SKM-1 (cell line): ENCODE results near the gene GTF3C5.
"Not testable (repeated sequence)": the region's sequence is repeated elsewhere in the genome, so short reads cannot be mapped to it uniquely, and the experiment has no call there.

Experiments
- DNase-seq: peaks from one replicate; lab custom pipeline; 2025; ENCODE audit not compliant: unreplicated experiment; lab: John Stamatoyannopoulos, UW

Gene GTF3C5

DNA sequence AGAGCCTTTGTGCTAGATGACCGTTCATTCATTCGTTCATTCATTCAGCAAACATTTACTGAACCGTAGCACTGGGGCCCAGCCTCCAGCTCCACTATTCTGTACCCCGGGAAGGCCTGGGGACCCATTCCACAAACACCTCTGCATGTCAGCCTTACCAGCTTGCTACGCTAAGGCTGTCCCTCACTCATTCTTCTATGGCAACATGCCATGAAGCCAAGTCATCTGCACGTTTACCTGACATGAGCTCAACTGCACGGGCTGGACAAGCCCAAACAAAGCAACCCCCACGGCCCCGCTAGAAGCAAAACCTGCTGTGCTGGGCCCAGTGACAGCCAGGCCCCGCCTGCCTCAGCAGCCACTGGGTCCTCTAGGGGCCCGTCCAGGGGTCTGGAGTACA is 37.0 kb downstream of the GTF3C5 start:
- DNase-seq: no peak

DNA sequence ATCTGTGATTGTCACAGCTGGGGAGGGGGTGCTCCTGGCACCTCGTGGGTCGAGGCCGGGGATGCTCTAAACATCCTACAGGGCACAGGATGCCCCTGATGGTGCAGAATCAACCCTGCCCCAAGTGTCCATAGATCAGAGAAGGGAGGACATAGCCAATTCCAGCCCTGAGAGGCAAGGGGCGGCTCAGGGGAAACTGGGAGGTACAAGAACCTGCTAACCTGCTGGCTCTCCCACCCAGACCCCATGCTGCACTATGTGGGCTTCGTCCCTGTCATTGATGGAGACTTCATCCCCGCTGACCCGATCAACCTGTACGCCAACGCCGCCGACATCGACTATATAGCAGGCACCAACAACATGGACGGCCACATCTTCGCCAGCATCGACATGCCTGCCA is 37.6 kb downstream of the GTF3C5 start:
- not testable (repeated sequence) for DNase-seq

DNA sequence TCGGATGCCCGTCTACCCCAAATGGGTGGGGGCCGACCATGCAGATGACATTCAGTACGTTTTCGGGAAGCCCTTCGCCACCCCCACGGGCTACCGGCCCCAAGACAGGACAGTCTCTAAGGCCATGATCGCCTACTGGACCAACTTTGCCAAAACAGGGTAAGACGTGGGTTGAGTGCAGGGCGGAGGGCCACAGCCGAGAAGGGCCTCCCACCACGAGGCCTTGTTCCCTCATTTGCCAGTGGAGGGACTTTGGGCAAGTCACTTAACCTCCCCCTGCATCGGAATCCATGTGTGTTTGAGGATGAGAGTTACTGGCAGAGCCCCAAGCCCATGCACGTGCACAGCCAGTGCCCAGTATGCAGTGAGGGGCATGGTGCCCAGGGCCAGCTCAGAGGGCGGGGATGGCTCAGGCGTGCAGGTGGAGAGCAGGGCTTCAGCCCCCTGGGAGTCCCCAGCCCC is 39.7 kb downstream of the GTF3C5 start:
- not testable (repeated sequence) for DNase-seq

DNA sequence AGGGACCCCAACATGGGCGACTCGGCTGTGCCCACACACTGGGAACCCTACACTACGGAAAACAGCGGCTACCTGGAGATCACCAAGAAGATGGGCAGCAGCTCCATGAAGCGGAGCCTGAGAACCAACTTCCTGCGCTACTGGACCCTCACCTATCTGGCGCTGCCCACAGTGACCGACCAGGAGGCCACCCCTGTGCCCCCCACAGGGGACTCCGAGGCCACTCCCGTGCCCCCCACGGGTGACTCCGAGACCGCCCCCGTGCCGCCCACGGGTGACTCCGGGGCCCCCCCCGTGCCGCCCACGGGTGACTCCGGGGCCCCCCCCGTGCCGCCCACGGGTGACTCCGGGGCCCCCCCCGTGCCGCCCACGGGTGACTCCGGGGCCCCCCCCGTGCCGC is 40.2 kb downstream of the GTF3C5 start:
- not testable (repeated sequence) for DNase-seq

DNA sequence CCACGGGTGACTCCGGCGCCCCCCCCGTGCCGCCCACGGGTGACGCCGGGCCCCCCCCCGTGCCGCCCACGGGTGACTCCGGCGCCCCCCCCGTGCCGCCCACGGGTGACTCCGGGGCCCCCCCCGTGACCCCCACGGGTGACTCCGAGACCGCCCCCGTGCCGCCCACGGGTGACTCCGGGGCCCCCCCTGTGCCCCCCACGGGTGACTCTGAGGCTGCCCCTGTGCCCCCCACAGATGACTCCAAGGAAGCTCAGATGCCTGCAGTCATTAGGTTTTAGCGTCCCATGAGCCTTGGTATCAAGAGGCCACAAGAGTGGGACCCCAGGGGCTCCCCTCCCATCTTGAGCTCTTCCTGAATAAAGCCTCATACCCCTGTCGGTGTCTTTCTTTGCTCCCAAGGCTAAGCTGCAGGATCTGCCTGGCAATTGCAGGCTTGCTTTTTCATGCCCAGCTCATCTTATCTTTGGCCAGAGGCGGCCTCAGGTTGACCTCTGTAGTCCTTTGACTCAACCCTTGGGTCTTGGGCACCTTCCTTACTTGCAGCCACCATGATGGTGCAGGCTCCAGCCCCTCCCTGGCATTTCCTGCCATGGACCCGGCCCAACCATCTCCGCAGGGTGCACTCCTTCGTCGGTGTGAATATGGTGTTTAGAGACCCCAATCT is 40.8 kb downstream of the GTF3C5 start:
- no peak for DNase-seq

DNA sequence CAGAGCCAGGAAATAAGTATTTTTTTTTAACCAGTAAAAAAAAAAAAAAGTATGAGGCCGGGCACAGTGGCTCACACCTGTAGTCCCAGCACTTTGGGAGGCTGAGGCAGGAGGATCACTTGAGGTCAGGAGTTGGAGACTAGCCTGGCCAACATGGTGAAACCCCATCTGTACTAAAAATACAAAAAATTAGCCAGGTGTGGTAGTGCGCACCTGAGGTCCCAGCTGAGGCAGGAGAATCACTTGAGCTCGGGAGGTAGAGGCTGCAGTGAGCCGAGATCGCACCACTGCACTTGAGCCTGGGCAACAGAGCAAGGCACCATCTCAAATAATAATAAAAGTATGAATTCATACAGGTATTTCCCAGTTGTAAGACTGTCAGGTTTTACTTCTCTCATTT is 41.4 kb downstream of the GTF3C5 start:
- DNase-seq: not testable (repeated sequence)

DNA sequence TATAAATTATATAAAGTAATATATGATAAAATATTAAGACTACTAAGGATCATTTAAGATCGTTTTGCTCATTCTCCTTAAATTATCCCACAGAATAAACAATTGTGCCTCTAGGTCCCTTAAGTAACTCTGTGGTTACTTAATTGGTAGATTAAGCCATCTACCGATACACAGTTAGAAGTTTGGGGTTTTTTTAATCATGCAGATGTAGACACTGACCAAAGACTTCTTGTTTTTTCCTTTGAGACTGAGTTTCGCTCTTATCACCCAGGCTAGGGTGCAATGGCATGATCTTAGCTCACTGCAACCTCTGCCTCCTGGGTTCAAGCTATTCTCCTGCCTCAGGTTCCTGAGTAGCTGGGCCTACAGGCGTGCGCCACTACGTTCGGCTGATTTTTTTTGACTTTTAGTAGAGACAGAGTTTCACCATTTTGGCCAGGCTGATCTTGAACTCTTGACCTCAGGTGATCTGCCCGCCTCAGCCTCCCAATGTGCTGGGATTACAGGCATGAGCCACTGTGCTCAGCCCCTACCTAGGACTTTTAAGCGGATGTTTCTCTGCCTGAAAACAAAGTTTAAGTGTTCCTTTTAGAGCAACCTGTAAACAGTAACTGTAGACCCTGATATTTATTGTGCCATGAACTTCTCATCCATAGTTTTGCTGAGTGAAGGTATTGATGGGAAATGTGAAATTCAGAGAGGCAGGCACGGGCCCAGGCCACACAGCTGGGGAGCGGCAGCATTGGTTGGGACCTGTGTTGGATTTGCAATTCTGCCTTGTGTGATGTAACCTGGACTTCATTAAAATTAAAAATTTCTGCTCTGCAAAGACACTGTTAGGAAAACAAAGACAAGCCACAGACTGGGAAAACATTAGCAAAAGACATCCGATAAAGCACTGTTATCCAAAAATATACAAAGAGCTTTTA is 42.6 kb downstream of the GTF3C5 start:
- no peak for DNase-seq

DNA sequence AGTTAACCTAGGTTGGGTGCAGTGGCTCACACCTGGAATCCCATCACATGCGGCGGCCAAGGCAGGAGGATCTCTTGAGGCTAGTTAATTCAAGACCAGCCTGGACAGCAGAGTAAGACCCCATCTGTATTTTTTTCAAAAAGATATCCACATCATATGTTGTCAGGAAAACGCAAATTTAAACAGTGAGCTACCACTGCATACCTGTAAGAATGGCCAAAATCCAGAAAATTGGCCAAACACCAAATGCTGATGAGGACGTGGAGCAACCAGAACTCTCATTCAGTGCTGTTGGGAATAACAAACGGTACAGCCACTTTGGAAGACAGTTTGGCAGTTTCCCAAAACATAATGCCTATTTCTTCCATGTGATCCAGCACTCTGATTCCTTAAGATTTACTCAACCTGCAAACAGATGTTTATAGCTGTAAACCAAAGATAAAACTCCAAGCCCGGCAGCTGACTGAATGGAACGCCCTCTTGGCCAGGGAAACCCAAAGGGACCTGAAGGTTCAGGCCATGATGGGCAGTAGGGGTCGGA is 43.4 kb downstream of the GTF3C5 start:
- DNase-seq: no peak

DNA sequence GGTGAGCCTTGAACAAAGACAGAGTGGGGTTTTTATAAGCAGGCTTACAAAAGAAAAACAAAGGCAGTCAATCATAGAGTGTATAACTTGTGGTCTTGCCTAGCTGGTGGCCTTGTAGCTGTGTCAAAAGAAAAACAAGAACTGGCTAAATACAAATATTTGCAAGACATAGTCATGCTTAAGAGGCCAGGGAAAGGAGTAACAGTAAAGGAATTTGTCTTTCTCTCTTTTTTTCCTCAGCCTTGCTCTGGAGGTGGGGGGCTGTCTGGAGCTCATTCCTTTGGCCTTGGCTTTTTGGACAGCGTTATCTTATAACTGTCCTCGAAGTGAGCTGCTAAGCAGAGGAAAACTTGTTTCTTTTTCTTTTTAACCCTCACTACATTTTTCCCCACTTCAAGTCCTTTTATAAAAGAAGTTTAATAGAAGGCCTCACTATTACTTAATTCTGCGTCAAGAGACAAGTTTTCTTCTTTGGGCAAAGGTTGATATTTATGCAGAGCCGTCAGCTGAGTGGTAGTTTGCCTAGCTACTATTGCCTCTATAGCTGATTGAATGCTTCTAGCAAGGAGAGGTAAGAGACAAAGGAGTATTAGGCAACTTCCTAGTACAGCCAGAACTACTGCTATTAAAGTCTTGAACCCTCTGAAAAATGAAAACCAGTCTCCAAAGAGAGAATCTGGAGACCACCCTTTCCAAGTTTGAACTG is 45.3 kb downstream of the GTF3C5 start:
- DNase-seq: no peak

DNA sequence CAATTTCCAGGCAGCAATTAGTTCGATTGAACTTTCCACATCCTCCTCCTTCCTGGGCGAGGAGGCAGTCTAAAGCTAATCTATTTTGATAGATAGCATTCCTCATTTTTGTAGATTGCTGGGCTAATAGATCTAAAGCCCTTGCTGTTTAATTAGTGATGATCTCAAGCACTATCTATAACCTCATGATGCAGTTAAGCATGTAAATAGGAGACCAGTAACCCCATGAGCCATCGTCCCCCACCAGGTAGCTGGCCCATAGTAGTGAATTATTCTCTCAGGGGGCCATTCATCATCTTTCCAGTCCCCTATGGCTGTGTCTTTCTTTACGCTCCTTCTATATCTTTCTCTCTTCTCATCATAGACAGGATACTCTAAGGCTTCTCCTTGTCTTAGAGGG is 45.9 kb downstream of the GTF3C5 start:
- no peak for DNase-seq

DNA sequence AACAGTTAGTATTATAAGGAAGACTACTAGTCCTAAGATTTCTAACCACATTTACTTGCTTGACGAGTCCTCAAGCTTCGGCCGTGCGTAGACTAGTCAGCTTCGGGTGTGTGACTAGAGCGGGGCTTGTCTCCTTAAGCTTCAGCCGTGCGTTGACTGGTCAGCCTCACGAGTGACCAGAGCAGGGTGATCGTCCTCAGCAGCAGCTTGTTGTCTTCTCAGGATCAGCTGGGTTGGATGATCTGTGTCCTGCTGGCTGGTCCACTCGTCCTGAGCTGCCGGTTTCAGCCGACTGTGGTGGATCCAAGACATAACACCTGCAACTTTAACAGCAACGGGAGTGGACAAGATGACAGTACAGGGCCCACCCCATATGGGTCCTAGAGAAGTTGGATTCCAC is 47.7 kb downstream of the GTF3C5 start:
- no peak for DNase-seq

DNA sequence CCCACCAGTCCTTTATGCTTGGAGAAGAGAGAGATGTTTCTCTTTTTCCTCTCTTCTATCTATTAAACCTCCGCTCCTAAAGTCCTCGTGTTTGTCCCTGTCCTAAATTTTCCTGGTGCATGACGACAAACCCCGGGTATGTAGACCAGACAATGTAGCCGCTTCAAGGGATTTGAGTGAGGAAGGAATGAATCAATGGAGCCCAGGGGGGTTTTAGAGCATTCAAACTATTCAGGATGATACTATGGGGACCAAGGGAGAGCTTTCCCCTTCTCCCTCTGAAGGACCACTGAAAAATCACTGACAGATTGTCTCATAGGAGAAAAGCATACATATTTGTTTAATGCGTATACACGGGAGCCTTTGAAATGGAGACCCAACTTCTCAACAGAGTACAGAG is 49.4 kb downstream of the GTF3C5 start:
- no peak for DNase-seq

DNA sequence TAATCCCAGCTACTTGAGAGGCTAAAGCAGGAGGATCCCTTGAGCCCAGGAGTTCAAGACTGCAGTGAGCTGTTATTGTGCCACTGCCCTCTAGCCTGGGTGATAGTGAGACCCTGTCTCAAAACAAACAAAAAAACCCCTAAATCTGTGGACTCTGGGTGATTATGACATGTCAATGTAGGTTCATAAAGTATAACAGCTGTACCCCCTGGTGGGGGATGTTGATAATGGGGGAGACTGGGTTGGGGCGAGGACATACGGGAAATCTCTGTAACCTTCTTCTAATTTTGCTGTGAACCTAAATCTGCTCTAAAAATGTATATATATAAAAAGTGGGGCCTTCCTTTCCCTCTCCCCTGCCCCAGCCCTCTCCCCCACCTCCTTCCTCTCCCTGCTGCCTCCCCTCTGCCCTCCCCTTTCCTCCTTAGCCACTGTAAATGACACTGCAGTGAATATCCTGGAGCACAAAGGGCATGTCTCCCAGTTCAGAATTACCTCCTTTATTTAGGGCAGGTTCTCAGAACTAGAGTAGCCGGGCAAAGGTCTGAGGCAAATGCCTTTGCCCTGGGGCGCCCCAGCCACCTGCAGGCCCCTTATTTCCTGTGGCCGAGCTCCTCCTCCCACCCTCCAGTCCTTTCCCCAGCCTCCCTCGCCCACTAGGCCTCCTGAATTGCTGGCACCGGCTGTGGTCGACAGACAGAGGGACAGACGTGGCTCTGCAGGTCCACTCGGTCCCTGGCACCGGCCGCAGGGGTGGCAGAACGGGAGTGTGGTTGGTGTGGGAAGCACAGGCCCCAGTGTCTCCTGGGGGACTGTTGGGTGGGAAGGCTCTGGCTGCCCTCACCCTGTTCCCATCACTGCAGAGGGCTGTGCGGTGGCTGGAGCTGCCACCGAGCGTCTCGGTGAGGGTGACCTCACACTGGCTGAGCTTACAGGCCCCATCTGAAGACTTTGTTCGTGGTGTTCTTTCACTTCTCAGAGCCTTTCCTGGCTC is 50.3 kb downstream of the GTF3C5 start:
- DNase-seq: not testable (repeated sequence)

DNA sequence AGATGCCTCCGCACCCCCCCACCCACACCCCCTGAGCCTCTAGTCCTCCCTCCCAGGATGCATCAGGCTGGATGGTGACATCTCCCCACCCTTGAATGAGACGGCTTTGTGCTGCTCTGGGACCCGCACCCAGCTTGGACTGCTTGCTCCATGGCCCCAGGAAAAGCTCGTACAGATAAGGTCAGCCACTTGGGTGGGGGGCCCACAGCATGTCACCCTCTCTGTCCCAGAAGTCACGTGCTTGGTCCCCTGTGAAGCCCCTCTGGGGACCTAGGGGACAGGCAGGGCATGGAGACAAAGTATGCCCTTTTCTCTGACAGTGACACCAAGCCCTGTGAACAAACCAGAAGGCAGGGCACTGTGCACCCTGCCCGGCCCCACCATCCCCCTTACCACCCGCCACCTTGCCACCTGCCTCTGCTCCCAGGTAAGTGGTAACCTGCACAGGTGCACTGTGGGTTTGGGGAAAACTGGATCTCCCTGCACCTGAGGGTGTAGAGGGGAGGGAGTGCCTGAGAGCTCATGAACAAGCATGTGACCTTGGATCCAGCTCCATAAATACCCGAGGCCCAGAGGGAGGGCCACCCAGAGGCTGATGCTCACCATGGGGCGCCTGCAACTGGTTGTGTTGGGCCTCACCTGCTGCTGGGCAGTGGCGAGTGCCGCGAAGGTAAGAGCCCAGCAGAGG is 51.3 kb downstream of the GTF3C5 start:
- not testable (repeated sequence) for DNase-seq

DNA sequence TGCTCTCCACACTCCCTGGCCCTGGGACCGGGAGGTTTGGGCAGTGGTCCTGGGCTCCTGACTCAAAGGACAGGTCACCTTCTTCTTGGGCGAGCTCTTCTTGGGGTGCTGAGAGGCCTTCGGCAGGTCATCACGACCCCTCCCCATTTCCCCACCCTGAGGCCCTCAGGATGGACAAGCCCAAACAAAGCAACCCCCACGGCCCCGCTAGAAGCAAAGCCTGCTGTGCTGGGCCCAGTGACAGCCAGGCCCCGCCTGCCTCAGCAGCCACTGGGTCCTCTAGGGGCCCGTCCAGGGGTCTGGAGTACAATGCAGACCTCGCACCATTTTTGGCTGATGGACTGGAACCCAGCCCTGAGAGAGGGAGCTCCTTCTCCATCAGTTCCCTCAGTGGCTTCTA is 52.9 kb downstream of the GTF3C5 start:
- DNase-seq: not testable (repeated sequence)

DNA sequence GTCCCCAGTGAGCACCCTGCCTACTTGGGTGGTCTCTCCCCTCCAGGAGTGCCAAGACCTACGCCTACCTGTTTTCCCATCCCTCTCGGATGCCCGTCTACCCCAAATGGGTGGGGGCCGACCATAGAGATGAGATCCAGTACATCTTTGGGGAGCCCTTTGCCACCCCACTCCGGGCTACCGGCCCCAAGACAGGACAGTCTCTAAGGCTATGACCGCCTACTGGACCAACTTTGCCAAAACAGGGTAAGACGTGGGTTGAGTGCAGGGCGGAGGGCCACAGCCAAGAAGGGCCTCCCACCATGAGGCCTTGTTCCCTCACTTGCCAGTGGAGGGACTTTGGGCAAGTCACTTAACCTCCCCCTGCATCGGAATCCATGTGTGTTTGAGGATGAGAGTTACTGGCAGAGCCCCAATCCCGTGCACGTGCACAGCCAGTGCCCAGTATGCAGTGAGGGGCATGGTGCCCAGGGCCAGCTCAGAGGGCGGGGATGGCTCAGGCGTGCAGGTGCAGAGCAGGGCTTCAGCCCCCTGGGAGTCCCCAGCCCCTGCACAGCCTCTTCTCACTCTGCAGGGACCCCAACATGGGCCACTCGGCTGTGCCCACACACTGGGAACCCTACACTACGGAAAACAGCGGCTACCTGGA is 55.5 kb downstream of the GTF3C5 start:
- not testable (repeated sequence) for DNase-seq

DNA sequence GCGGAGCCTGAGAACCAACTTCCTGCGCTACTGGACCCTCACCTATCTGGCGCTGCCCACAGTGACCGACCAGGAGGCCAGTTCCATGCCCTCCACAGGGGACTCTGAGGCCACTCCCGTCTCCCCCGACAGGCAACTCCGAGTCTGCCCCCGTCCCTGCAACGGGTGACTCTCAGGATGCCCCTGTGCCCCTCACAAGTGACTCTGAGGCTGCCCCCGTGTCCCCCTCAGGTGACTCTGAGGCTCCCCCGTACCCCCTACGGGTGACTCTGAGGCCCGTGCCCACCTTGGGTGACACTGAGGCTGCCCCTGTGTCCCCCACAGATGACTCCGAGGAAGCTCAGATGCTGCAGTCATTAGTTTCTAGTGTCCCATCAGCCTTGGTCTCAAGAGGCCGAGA is 56.1 kb downstream of the GTF3C5 start:
- no peak for DNase-seq

DNA sequence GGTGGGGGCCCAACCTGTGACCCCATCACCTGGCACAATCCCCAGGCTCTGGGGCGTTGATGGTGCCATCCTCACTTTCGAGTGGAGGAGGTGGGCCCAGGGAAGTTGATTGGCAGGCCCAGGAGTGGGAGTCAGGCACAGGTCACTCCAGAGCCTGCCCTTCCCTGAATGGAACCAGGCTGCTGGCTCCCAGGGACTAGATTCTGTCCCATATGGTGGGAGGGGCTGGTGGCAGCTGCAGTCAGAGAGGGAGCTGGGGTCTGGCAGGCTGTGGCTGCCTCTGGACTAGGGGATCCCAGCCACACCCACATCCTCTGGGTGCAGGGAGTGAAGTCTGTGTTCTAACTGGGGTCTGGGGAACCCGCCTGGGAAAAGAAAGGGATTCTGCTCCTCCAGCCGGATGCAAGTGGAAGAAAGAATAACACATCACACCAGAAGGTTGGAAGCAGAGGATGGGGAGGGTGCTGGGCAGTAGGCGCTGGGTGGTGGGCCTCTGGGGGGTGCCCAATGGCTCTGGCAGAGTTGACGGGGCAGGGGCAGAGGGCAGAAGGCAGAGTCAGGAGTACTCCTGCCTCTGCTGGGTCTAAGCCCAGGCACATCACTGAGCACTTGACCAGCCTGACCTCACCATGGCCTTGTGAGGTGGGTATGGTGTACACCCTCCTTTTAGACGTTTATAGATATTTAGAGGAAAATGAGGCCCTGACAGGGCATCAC is 56.8 kb downstream of the GTF3C5 start:
- no peak for DNase-seq
